ACHN (cell line): ENCODE measurements around the gene FAM20C.

ENCODE experiments used
- DNase-seq: peaks from one replicate; pipeline ENCODE4 v3.0.0-alpha.2; 2015
- in situ Hi-C: cut with HindIII; loops from 2 replicates; pipeline ENCODE4 v1.10.0; 2017; ENCODE audit warnings: low sequenced_read_pairs, low pct_ligation_motif_present, low pct_unique_long_range_greater_than_20kb

Gene FAM20C

DNA sequence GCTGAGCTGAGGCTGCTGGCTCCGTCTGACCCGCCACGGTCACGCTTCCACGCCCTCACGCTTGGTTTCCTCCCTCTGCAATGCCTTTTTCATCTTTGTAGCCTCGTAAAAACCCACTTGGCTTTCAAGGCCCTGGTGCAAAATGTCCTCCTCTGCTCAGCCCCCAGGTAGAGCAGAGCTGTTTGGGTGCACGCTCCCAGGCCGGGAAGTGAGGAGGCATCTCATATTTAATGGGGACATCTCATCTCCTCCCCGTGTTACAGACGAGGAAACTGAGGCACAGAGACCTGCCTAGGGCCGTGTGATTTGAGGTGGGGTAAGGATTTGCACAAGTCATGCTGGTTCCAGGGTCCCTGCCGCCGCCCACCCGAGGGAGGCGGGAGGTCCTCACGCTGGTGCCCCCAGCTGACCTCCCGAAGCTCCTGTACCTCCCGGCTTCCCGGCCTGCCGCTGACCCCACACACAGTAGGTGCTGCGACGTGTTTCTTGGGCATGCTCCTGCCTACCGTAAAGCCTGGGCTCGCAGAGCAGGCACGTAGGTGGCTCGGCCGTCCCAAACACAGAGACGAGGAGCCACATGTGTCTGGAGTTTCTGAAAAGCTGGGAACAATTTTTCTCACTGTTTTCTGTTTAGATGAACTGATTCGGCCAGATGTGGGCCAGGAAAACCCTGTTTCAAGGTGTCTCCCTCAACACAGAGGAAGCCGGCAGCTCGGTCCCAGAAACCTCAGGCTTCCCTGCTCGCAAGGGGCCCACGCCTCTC, 109.1 kb downstream of the FAM20C start:
- no peak for DNase-seq
- in situ Hi-C loops = no loop called here

DNA sequence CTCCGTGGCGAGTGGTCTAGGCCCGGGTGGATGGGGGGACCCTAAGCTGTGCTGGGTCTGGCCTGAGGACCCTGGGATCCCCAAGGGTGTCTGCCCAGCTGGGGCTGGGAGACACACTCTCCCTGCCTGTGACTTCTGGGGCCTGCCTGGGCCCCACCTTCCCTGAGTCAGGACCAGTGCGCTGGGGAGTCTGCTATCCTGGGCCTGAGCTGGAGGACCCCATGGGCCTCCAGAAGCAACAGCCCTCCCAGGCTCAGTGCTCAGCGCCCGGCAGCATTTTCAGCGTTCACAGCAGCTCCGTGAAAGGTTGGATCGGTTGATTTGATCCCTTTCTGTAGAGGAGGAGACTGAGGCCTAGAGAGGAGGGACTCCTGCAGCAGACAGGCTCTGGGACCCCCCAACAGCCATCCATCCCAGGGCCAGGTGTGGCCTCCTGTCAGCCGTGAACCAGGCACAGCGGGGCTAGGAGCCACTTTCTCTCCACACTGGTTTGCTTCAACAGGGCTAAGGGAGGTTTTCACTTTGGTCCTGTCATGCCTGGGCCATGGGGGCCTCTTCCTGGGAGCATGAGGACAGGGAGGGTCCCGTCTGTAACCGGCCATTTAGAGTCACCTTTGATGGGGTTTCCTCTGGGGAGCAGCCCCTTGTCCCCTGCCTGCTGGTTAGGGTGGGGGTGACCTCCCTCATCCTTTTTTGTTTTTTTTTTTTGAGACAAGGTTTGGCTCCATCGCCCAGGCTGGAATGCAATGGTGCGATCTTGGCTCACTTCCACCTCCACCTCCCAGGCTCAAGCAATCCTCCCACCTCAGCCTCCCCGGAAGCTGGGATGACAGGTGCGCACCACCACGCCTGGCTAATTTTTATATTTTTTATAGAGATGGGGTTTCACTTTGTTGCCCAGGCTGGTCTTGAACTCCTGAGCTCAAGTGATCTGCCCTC, 110.0 kb downstream of the FAM20C start:
- DNase-seq = no peak
- in situ Hi-C loops = no loop called here

DNA sequence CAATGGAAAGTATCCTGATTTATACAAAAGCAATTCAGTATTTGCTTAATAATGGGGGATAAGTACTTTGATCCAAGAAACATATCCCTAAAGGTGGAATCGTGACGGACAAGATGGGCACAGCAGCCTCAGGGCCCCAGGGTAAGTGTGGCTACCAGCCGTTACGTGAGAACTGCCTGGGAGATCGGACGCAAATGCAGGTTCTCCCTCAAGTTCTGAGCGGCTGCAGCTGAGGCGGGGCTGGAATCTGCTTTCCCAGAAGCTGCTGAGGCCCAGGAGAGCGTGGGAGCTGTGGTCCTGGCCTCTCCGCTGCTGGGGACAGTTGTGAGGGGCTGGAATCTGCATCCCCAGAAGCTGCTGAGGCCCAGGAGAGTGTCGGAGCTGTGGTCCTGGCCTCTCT, 111.1 kb downstream of the FAM20C start:
- in situ Hi-C loops = no loop called here
- no peak for DNase-seq

DNA sequence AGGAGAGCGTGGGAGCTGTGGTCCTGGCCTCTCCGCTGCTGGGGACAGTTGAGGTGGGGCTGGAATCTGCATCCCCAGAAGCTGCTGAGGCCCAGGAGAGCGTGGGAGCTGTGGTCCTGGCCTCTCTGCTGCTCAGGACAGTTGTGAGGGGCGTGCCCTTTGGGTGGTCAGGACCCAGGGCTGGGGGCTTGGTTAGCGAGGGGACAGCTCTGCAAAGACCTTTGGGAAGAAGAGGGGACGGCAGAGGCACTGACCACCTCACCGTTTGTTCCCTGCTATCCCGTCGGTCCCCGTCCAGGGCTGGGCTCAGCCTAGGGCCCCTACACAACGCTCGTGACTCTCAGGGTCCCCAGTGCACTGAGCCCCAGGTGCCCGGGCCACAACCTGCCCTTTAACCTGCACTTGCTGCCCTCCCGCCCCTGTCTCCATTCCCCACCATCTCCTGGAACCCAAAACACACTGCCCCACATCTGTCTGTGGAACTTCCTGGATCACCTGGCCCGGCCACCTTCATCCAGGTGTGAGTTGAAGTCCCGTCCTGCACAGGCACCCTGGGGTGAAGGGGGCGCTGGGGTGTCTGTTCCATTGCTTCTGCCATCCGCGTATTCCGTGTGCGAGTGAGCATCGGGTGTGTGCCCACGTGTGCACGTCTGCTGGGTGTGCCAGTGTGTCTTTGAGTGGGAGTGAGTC, 111.7 kb downstream of the FAM20C start:
- in situ Hi-C loops = no loop called here
- DNase-seq = no peak

DNA sequence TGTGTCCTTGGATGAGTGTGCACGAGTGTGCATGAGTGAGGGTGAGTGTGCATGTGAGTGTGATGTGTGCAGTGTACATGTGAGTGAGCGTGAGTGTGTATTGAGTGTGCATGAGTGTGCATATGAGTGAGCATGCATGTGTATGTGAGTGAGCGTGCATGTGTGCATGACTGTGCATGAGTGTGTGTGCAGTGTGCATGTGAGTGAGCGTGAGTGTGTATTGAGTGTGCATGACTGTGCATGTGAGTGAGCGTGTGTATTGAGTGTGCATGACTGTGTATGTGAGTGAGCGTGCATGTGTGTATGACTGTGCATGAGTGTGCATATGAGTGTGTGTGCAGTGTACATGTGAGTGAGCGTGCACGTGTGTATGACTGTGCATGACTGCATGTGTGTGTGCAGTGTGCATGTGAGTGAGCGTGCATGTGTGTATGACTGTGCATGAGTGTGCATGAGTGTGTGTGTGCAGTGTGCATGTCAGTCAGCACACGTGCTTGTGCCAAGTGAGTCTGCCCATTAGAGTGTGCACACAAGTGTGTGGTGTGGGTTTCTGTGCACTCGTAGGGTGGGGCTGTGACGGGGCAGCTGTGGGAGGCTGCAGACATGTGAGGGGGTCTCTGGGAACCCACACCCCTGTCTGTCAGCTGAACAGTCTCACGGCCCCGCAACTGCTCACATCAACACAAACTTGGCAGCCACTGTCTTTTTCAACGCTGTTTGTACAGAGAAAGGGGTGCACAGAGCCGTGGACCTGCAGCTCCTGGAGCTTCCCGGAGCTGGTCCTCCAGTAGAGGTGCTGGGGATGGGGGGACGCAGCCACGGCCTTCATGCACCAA, 112.4 kb downstream of the FAM20C start:
- DNase-seq = no peak
- in situ Hi-C loops = no loop called here

DNA sequence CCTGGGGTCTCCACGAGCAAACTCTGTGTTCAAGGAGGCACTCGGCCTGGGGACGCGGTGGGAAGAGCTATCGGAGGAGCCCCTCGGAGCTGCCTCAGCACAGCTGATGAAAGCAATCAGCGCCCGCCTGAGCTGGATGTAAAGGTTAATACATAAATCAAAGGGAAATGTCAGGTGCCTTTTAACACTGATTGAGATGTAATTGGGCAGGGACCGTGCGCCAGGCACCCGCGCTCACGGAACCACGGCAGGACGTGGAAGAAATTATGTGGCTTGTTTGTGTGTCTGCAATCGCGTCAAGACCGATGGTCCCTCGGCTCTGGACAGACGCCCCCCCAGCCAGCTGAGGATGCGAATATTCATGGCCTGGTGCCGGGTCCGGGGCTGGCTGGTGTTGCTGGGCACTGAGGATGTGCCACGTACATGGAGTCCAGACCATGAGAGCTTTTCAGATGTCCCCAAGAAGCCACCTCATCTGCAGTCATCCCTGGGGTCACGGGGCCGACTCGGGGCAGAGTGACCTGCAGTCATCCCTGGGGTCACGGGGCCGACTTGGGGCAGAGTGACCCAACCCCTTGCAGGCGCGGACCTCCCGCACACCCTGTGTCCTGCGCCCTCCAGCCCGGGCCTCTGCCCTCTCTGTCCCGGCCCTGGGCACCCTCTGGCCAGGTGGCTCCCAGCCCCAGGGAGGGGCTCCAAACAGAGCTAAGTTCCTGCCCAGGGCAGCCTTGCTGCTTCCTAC, 113.2 kb downstream of the FAM20C start:
- no peak for DNase-seq
- in situ Hi-C loops = no loop called here

DNA sequence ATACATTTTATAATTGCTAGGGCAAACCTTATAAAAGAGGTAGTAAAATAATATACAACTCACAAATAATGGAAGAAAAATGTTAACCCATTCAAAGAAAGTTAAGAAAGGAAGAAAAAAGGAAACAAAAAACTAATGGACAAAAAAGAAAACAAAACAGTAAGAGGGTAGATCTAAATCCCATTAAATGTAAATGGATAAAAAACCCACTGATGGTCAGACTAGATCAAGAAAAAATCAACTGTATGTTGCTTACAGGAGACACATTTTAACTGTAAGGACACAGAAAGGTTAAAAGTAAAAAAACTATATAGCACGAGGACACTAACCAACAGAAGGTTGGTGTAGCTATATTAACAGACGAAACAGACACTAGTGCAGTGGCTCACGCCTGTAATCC, 115.6 kb downstream of the FAM20C start:
- DNase-seq = no peak
- in situ Hi-C loops = no loop called here

DNA sequence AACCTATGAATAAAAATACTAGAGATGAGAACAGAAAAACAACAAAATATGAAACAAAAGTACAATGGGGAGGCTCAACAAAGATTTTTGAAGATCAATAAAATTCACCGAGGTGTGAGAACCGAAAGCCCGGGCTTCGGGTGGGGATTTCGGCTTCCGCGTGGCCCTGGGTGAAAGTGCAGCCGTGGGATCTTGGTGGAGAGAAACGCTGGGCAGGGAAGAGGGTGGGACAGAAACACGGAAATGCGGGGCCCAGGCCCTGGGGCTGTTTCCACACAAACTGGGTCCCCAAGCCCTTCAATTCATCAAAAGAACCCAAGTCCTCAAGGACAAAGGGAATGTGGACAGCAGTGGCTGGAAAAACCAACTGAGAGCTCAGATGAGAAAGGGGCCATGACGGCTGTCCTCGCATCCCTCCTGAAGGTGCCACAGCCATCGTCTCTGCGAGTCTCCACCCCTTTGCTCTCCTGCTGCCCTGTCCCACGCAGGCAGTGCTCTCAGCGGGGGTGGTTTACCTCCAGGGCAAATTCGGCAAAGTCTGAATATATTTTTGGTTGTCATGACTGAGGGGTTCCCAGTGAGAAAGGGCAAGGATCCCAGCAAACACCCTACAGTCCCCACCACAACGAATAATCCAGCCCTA, 117.3 kb downstream of the FAM20C start:
- no peak for DNase-seq
- in situ Hi-C loops = no loop called here
